Spleen (tissue), 11 donors: ENCODE results near the gene TRAM2. TPM values are rescaled to one million over a fixed set of nuclear protein-coding genes. Genes with fewer than 3 reads are reported as not detected.

Experiments
- DNase-seq: peaks from one replicate; pipeline ENCODE4 v3.0.0-alpha.2; 2020
- H3K27ac ChIP-seq, 8 donors: fragments of 200-600 bp; sonication (generic) in 7 of 8; 1 replicate in 4 of 8; 2 replicates in 4 of 8; pipeline versions ENCODE4 v1.5.0 to v1.8.0; 2016 to 2021; ENCODE audit warnings: inconsistent platforms in 4 of 8, mild to moderate bottlenecking in 4 of 8, moderate library complexity in 1 of 8
- H3K27me3 ChIP-seq, 7 donors: fragments of 200-600 bp; sonication (generic) in 6 of 7; replicated peaks in 1 of 7; 1 replicate in 4 of 7; 2 replicates in 3 of 7; pipeline versions ENCODE4 v1.5.0 to v1.8.0; 2016 to 2021; ENCODE audit warnings: inconsistent platforms in 3 of 7, mild to moderate bottlenecking in 1 of 7
- H3K36me3 ChIP-seq, 6 donors: fragments of 200-600 bp; sonication (generic) in 5 of 6; 1 replicate in 4 of 6; 2 replicates in 2 of 6; pipeline versions ENCODE4 v1.5.0 to v1.8.0; 2016 to 2021; ENCODE audit warnings: inconsistent platforms in 2 of 6
- H3K4me1 ChIP-seq, 6 donors: fragments of 200-600 bp; sonication (generic) in 5 of 6; 1 replicate in 3 of 6; 2 replicates in 3 of 6; pipeline versions ENCODE4 v1.5.0 to v1.8.0; 2016 to 2021; ENCODE audit warnings: inconsistent platforms in 3 of 6
- H3K4me3 ChIP-seq, 8 donors: fragments of 200-600 bp; sonication (generic) in 7 of 8; 1 replicate in 4 of 8; 2 replicates in 4 of 8; pipeline versions ENCODE4 v1.5.0 to v1.8.0; 2016 to 2021; ENCODE audit warnings: inconsistent platforms in 4 of 8, mild to moderate bottlenecking in 4 of 8, moderate library complexity in 2 of 8
- H3K9me3 ChIP-seq, 8 donors: fragments of 200-600 bp; sonication (generic) in 7 of 8; 1 replicate in 4 of 8; 2 replicates in 4 of 8; pipeline versions ENCODE4 v1.5.0 to v1.8.0; 2016 to 2021; ENCODE audit warnings: inconsistent platforms in 4 of 8
- CTCF ChIP-seq, 11 experiments: fragments of 200-600 bp in 7 of 11; fragments of 450-650 bp in 4 of 11; sonication (generic) in 4 of 11; IDR thresholded peaks in 8 of 11; conservative IDR thresholded peaks in 3 of 11; 1 replicate in 7 of 11; 2 replicates in 4 of 11; pipeline versions ENCODE4 v1.4.0 to v1.8.0; 2016 to 2021; ENCODE audit warnings: antibody characterized with exemption in 11 of 11, inconsistent platforms in 4 of 11, mild to moderate bottlenecking in 1 of 11
- POLR2A ChIP-seq, 3 donors: fragments of 450-650 bp; IDR thresholded peaks; one replicate each; pipeline ENCODE4 v1.5.1; 2017; ENCODE audit warnings: antibody characterized with exemption in 3 of 3, mild to moderate bottlenecking in 1 of 3
- POLR2AphosphoS5 ChIP-seq, 3 donors: sonication (generic); formaldehyde crosslinking; IDR thresholded peaks; one replicate each; pipeline ENCODE4 v1.5.1; 2017; ENCODE audit warnings: antibody characterized with exemption in 3 of 3
- WGBS, 5 donors: extraction: QIAGEN DNeasy Blood & Tissue Kit in 3 of 5; methylation state at CpG; one replicate each; pipeline versions ENCODE4 v1.1.5 to v1.1.7; 2013 to 2018; 5-methylcytosine and 5-hydroxymethylcytosine counted together
- intact Hi-C: fragments of 100-400 bp; cut with DNase I; formaldehyde crosslinking; loops from one replicate; pipeline ENCODE4 v1.15.0; 2023; ENCODE audit warnings: low total_unique reads
- polyA plus RNA-seq, 3 donors: library from polyadenylated mRNA; stranded (reverse); fragments of 200-250 nt; gene quantifications; one replicate each; pipeline ENCODE4 v1.2.1, GENCODE V29; 2013
- total RNA-seq, 7 donors: library from RNA; depleted of rRNA in 3 of 7; stranded (reverse); fragments of >200 nt in 3 of 7; fragmentation: NEBNext Ultra II Directional in 4 of 7; extraction: Animal tissue kit (Norgen Biotek cat#: 25700) in 4 of 7; gene quantifications; one replicate each; pipeline versions ENCODE4 v1.1.0 to v1.2.1, GENCODE V29; 2016 to 2021
- donor health status: healthy with polysubstance abuse.
- donor health status: DM: no; HTN: no; CAD: no; lungs with moderate emphysema.
- donor health status: DM: no; HTN: no; CAD: no.
- donor health status: Bipolar disorder and iron deficiency.
- donor health status: healthy.
- donor health status: DM: no; HTN: no; CAD: no.
- donor health status: DM: yes; HTN: yes; CAD: no.

TRAM2 gene
- total and polyA plus RNA-seq, 10 donors = 1.8 to 47.7 (median 32.3) TPM

- H3K4me3 ChIP-seq = no peak overlapping the region
- no peak for DNase-seq
- H3K27ac ChIP-seq = peak overlapping the region in 7 of 8 donors; percentile 54 to 73 (median 65)
- no peaks in the 10 kb centered on the region for H3K36me3 ChIP-seq
- no peaks in the 10 kb centered on the region for H3K27me3 ChIP-seq
- TF ChIP-seq POLR2A (IDR thresholded peaks at IDR 0.05) (no peak), CTCF (IDR thresholded peaks at IDR 0.05 in 8 of 11, conservative IDR thresholded peaks at IDR 0.05 in 3 of 11) (no peak), POLR2AphosphoS5 (IDR thresholded peaks at IDR 0.05) (no peak)
- peaks cover 3 to 51% (median 23%) of the 10 kb centered on the region in 6 donors for H3K4me1 ChIP-seq
- intact Hi-C loops = loop anchor here (10.0 kb wide), 1 partner anchor 59 kb away; no protein-coding TSS in a partner anchor
- H3K9me3 ChIP-seq = no peaks in the 10 kb centered on the region
Observed at GRCh38 chr6:52595796-52596130, 18.9 kb upstream of the TRAM2 start.

- Histone ChIP-seq H3K36me3 (no peaks in the 10 kb centered on the region), H3K4me3 (no peak overlapping the region), H3K4me1 (peaks cover 3 to 54% (median 23%) of the 10 kb centered on the region in 6 donors), H3K27ac (peak overlapping the region in 7 of 8 donors; percentile 54 to 73 (median 65)), H3K9me3 (no peaks in the 10 kb centered on the region), H3K27me3 (no peaks in the 10 kb centered on the region)
- no peak for DNase-seq
- TF ChIP-seq POLR2AphosphoS5 (IDR thresholded peaks at IDR 0.05) (peak in 2 of 3 donors; percentile 61 to 71), POLR2A (IDR thresholded peaks at IDR 0.05) (no peak)
- WGBS, 5 donors = 41 to 59% (median 53%) methylated on average over 7 of the region's 7 CpGs
- intact Hi-C loops = loop anchor here (10.0 kb wide), 1 partner anchor 60 kb away; no protein-coding TSS in a partner anchor
Observed at GRCh38 chr6:52595000-52595795, 18.3 kb upstream of the TRAM2 start.

GRCh38 chr6:52594221-52594620 is 17.4 kb upstream of the TRAM2 start:
- no peaks in the 10 kb centered on the region for H3K9me3 ChIP-seq
- no peaks in the 10 kb centered on the region for H3K36me3 ChIP-seq
- intact Hi-C loops = loop anchor here (10.0 kb wide), 1 partner anchor 61 kb away; no protein-coding TSS in a partner anchor
- peak overlapping the region in 7 of 8 donors; percentile 54 to 73 (median 65) for H3K27ac ChIP-seq
- TF ChIP-seq CTCF (IDR thresholded peaks at IDR 0.05 in 8 of 11, conservative IDR thresholded peaks at IDR 0.05 in 3 of 11) (no peak), POLR2A (IDR thresholded peaks at IDR 0.05) (no peak), POLR2AphosphoS5 (IDR thresholded peaks at IDR 0.05) (no peak)
- no peaks in the 10 kb centered on the region for H3K27me3 ChIP-seq
- H3K4me1 ChIP-seq = peaks cover 3 to 57% (median 23%) of the 10 kb centered on the region in 6 donors
- DNase-seq = no peak
- no peak overlapping the region for H3K4me3 ChIP-seq
- 84 to 90% (median 89%) methylated on average over 5 of the region's 5 CpGs for WGBS, 5 donors

- 79 to 100% (median 92%) methylated on average over 1 of the region's 1 CpG for whole genome bisulfite sequencing, 5 donors
- intact Hi-C loops = loop anchor here (10.0 kb wide), 1 partner anchor 63 kb away; no protein-coding TSS in a partner anchor
- no peaks in the 10 kb centered on the region for H3K9me3 ChIP-seq
- no peak for DNase-seq
- peaks cover 3 to 34% (median 19%) of the 10 kb centered on the region in 6 donors for H3K4me1 ChIP-seq
- H3K4me3 ChIP-seq = no peak overlapping the region
- H3K36me3 ChIP-seq = no peaks in the 10 kb centered on the region
- H3K27ac ChIP-seq = peak overlapping the region in 1 of 8 donors; percentile 20
- no peaks in the 10 kb centered on the region for H3K27me3 ChIP-seq
- TF ChIP-seq CTCF (IDR thresholded peaks at IDR 0.05 in 8 of 11, conservative IDR thresholded peaks at IDR 0.05 in 3 of 11) = no peak
- no peak for TF ChIP-seq POLR2AphosphoS5 (IDR thresholded peaks at IDR 0.05)
- no peak for TF ChIP-seq POLR2A (IDR thresholded peaks at IDR 0.05)
Observed at GRCh38 chr6:52591832-52592231, 15.0 kb upstream of the TRAM2 start.
